GM19324 (cell line): ENCODE results near the gene MRPS10.

Source experiments
- ATAC-seq: cut with Tn5 transposase; IDR thresholded peaks from one replicate; pipeline ENCODE4 v1.9.1; 2021; ENCODE audit warnings: mild to moderate bottlenecking, moderate library complexity; ENCODE audit not compliant: unreplicated experiment, low FRiP score

MRPS10 gene

DNA sequence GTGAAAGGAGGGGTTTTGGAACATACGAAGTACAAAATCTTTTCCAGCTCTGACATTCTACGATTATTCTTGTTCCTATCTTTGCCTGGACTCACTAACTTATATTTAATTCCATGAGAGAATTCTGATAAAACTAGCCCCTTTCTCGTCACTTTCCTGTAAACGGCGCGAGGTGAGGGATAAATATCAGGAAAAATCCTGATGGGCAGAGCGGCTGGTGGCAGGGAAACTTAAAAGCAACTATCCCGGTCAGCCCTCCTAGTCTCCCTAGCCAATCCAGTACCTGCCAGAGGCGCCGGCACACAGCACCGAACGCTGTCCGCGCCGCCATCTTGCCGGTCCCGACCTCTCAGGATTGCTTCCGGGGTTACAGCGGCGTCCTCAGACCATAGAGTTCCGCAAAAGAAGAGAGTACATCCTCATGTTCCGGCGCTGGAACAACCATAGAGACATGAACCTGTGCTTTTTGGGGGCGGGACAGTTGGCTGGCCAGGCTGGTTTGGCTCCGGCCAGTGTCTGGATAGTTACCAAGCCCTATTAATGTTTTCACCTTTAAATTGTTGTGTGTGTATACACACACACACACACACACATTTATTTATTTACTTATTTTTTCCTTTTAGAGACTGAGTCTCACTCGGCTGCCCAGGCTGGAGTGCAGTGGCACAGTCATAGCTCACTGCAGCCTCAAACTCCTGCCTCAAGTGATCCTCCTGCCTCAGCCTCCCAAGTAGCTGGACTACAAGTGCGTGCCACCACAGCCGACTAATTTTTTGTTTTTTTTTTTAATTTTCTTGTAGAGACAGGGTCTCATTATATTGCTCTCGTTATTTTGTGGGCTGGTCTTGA lies at the start of gene MRPS10:
MRPS10 (minus strand) TSS at position 343 of the 849 bp plus-strand sequence; CDS start at position 331, 12 bp downstream.
- peak; percentile 89 for ATAC-seq

DNA sequence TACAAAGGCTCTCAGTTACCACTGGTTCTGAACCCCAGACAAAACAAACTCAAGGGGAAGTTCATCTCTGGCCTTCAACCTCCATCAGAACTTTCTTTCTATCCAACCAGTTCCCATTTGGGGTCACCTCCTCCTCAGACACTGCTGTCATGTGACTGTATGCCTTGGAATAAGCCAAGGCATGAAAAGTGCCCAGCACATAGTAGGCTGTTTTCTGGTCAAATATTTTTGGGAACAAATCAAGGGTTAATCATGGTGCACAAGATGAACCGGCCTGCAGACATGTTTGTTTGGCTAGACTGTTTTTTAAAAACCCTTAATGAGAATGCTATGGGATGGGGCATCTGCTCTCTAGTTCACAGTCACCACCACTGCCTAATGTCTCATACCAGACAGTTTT lies 48.9 kb upstream of the MRPS10 start:
- ATAC-seq: no peak

DNA sequence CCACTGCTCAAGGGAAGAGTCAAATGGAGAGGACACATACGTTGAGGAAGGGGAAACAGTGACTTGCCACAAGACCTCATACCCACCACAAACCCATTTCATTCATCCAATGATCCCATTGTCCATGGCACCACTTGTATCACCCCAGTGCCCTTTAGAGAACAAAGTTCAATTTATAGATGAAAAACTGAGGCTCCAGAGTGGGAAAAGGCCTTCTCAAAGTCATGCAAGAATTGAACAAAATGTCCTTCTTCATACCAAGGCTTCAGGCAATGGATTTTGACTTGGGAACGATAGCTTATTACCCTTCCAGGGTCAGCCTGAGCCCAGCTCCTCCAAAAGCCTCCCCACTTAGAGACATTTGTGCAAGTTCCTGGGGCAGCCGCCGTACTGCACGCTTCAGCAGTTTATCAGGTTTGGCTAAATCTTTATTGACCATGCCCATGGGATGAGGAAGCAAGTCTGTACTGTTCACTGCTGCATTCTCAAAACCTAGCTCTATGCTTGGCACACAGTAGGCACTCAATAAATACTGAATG lies 47.3 kb upstream of the MRPS10 start:
- no peak for ATAC-seq

DNA sequence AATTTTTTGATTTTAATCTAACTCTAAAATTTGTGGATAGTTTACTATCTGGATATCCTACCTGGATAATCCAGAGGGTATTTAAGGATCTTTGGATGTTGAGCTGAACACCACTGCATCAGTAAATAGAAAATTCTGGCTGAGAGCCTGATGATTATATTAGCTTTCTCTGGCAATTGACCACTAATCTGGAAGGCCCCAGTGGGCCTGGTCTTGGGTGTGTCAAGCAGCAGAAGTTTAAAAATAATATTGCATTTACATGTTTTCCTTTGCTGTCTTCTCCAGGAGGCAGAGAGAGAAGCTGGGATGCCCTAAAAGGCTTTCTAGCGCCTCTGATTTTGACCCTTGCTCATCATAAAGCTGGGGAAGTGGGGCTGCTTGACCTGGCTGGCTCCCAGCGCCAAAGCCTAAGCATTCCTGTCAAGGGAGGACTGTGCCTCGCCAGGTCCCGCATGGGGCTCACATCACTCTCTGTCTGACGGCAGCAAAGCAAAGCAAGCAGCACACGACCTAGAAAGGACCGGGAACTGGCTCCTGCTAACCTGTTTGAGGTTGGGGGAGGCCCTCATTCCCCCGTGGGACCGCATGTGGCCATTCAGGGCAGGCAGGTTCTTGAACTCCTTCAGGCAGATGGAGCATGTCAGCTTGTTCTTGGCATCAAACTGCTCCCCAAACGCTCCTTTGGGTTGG lies 46.6 kb upstream of the MRPS10 start:
- ATAC-seq: no peak

DNA sequence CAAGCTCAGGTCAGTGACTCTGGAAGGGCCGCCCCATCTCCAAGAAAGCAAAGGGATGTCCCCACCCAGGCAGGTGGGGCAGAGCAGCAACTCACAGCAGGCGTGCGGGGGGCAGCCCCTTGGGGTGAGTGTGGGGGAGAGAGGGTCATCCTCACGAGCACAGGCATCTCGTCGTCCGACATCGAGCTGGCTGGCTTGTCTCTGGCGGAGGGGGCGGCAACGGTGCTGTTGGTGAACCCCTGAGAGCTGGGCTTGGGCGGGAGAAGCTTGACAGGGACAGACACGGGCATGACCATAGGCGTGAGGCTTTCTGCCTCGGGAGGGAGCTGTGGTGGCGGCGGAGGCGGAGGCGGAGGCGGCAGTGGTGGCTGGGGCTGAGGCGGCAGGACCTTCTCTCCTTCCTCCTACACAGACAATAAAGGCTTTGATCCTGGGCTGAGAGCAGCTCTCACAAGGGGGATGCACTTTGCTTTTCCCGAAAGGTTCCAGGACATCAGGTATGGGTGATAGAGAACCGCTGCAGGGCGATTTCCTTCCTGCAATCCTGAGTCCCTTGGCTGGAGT lies 45.6 kb upstream of the MRPS10 start:
- ATAC-seq: no peak

DNA sequence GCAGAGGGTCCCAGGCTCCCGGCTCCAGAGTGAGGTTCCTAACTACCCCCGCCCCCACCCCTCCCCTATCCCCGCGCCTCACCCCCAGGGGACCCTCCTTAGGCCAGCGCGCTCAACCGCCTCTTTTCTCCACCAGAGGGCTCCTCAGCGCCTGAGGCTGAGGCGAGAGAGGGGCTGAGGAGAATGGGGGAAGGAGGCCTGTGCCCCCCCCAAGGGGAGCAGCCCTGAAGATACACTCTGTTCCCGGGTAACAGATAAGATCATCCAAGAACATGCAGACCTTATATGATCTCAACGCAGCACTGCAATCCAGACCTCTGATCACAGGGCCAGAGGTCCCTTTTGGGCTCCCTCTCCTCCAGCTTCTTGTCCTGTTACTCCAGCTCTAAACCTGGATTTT lies 43.3 kb upstream of the MRPS10 start:
- no peak for ATAC-seq

DNA sequence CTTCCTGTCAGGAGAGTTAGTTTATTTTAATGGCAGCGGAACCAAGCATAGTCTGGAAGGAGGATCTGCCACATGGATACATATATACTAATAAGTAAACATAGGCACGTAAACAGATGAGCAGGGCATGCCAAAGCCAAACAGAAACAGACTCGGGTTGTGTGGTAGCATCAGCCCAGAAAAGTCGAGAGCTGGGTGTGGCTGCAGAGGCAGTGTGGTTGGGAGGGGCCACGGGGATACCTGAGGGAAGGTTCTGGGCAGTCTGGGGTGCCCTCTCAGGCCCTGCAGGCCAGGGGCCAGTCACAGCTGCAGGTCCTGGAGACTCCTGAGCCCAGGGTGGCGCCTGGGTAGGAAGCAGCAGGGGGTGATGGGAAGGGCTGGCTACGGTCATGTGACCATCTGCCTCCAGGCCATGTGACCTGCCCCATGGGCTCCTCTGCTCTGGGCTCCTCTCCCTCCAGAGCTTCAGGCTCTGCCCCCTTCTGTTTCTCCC lies 42.8 kb upstream of the MRPS10 start:
- ATAC-seq: no peak

DNA sequence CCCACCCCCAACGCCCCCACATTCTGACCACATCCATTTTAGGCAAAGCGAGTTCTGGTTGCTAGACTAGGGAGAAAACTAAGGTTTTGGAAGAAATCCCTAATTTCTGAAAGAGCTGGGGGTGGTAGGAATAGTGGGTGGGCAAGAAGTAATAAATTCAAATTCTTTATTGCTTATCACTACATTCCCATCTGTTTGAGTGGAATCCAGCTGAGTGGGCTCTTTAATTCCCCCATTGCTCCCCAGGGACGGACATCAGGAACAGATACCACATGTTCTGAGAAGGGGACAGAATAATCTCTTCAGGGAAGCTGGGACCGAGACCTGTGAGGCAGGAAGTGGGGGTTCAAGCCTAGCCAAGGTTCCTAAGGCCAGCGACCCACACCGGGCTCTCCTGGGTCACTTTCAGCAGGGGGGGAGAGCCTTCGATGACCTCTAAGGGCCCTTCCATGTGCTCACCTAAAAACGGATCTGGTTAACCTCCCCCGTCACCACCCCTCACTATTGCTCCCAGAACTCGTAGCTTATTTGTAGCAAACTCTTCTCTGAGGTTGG lies 42.3 kb upstream of the MRPS10 start:
- ATAC-seq: no peak

DNA sequence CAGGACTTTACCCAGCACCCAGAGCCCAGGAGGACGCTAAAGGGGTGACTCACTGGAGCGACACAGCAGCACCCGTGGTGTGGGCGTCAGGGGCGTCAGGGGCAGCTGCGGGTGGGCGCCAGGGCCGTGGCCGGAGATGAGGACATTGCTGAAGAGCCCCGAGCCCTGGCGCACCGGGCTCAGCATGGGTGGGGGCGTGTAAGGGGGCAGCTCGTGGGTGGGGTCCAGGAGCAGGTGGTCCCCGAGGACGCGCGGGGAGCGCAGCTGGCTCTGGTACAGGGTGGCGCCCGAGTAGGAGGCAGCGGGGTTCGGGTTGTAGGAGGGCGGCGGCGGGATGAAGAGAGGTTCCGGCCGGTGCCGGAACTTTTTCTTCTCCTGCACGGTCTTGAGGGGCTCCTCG lies 41.6 kb upstream of the MRPS10 start:
- no peak for ATAC-seq

DNA sequence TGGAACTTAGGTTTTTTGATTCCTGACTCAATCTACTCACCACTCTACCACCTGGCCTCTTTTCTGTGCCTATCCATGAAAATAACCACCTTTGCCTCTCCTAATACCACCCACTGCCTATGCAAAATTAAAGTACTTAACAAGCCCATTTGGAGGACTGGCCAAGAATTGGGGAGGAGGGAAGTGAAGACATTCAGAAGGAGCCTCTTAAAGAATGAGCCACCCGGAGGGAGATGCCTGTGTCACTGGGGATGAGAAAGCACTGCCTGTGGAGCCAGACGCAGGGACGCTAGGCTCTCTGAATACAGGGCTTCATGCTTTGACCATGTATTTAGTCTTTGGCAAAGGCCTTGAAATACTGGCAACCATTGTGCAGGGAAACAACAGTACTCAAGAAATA lies 40.0 kb upstream of the MRPS10 start:
- no peak for ATAC-seq

DNA sequence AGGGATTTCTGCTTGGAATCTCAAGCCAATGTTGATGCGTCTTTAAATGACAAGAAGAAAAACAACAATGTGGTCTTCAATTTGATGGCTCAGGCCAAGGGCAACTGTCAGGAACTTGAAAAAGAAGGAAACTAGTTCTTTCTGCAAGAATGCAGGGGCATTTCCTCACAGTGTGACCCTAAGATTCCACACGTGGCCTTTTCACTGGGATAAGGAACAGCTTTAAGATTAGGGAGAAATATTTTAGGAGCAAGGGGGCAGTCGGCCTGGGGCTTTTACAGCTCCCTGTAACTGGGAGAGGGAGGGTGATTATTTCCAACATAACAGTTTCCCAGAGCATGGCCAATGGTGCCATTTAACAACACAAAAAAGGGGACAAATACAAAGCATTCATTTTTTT lies 39.4 kb upstream of the MRPS10 start:
- ATAC-seq: no peak

DNA sequence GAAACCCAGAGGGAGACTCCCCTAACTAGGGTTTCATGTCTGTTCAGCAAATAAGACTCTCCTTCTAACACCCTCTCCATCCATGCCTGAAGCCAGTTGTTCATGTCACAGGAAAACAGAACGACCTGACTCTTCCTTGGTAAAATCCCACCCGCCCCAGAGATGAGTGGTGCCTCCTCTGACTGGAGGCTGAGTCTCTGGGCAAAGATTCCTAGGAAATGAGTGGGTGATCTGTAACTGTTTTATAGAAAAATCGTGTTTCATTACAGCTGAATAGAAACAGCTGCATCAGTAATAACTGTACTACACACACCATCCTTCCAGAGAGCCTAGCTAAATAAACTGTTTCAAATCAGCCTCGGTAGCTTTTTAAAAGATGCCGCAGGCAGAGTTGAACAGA lies 37.4 kb upstream of the MRPS10 start:
- no peak for ATAC-seq

DNA sequence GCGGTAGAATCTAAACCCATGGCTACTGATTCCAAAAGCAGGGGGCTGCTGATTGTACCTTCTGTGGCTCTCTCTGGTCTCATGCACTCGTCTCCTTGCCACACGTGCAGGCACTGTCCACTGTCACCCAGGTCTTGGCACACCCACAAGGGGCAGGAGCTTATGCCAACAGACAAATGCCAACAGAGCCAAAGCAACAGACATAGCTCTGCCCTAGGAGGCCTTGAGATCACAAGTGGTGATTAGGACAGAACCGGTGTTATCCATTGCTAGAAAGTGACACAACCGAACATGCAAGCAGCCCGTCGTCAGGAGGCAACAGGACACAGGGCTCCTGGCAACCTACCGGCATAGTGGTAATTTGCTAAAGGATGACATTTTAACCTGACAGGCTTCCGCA lies 36.8 kb upstream of the MRPS10 start:
- ATAC-seq: no peak

DNA sequence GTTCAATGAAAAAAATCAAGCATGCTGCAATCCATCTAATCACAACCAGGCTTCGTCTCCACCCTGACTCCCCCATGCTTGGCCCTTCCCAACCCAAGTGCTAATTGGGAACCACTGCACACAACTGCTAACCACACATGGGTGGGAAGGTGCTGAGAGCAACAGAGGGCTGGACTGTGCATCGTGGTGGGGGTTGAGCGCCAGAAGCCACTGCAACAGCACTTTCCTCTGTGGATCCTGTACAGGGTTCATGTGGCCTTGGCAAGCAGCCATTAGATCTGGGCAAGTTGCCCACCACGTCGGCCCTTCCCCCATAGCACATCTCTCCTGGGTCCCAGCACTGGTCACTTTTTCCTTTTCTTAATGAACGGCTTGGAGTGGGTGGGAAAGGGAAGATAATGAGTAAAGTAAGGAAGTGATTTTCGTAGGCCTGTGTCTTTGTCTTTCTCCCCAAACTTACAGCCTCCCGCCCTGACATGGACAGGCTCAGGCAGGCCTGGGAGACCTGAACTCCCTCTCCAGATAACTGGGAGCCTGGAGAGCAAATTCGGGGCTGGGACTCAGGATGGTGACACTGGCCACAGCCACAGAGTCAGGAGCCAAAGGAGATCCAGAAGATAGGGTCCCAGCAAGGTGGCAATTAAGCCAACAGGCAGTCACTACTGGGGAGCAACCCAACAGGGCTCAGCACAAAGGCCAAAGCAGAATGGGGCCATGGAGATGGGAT lies 34.4 kb upstream of the MRPS10 start:
- no peak for ATAC-seq

DNA sequence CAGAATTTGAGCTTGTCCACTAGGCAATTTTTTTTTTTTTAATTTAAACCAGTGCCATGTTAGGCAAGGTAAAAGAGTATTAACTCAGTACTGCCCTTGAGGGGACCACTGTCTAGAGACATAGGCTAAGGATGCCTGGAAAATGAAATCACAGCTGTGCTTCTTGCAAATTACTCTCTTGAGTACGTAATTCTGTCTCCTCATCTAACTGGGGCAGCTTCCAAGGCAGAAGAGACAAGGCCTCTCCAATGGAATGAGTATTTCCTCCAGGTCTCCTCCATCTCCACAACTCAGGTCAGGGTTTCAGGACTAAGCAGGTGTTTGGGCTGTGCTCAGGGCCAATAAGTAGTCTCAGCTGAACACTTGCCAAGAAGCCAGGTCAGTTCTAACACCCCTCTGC lies 33.8 kb upstream of the MRPS10 start:
- ATAC-seq: no peak

DNA sequence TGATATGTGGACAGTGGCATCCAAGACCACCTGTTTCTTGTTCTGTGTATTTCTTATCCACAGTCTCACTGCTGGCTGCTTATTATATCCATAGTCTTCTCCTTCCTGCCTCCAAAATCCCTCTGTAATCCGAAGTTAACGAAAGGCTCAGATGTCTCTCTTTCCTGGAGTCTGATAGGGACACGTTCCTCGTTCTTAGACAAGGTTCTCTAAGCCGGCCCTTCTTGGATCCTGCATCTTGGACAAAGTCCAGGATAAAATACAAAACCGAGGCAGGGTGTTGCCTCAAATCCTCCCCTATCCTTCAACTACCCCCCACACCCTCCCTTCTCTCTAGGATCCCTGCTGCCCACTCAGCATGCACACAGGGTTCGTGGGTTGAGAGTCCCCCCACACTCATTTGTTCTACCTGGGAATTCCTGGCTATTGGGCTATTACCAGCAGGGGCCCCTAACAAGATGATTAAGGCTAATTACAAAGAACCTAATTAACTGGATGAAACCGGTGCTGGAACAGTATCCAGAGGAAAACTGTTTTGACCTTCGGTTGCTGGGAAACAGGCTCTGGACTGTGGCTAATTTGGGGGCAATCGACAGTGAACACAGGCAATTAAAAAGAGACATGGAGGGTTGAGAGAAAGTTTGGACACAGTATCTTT lies 32.7 kb upstream of the MRPS10 start:
- ATAC-seq: no peak

DNA sequence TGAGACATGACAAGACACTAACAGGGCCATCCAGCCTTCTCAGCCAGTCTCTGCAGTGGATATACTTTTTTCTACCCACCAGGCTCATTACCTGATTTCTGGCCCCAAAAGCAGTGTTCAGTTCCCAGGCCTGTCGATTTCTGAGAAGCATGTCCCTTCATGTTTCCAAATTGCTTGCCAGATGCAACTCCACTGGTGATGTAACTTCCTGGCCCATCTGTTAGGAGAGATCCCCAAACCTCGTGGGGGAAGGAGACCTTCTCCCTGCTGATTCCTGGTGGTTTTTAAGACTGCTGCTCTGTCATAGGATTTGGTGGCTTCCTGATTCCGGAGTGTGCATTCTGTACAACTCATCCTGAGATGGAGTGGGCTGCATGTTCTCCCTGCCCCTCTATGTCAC lies 31.6 kb upstream of the MRPS10 start:
- ATAC-seq: no peak

DNA sequence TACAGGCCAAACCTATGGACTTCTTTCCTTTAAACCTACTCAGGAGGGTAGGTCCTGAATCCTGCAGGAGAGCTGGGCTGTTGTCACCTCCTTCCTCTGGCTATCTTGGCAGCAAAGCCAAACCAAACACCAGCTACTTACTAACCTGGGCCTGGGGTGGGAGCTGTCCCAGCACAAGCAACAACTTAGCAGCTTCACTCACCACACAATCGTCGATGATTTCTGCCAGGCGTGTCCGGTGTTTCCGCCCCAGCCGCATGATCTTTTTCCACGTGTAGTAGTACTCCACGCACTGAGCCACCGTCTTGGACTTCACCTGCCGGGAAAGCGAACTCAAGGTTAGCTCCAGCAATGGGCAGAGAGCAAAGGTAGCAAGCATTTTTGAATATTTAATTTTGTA lies 25.4 kb upstream of the MRPS10 start:
- ATAC-seq: no peak

DNA sequence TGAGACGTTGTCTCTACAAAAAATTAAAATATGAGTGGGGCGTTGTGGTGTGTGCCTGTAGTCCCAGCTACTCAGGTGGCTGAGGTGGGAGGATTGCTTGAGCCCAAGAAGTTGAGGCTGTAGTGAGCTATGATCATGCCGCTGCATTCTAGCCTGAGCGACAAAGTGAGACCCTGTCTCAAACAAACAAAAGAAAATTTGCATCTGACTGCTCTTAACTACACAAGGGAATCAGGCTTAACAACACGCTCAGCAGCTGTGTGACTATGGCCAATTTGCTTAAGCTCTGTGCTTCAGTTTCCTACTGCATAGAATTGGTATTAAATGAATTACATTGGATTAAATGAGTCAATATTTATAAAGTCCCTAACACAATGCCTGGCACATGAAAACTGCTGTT lies 24.3 kb upstream of the MRPS10 start:
- no peak for ATAC-seq
